Superior temporal gyrus (tissue), 1 donor: ENCODE measurements around the gene PEX11G.
"Not testable (repeated sequence)": the region's sequence is repeated elsewhere in the genome, so short reads cannot be mapped to it uniquely, and the experiment has no call there.

ENCODE experiments used
- DNase-seq: peaks from one replicate; pipeline ENCODE4 v3.0.0-alpha.2; 2016; ENCODE audit errors: extremely low spot score

Gene PEX11G

GRCh38 chr19:7433456-7433855 is 55.4 kb downstream of the PEX11G start:
- not testable (repeated sequence) for DNase-seq

- DNase-seq = no peak
These were observed 59.1 kb downstream of the PEX11G start for GRCh38 chr19:7429638-7430282.

- DNase-seq = no peak
These were observed 60.2 kb downstream of the PEX11G start for GRCh38 chr19:7428651-7429113.

- no peak for DNase-seq
These were observed 60.9 kb downstream of the PEX11G start for GRCh38 chr19:7427944-7428343.

- no peak for DNase-seq
These were observed 61.8 kb downstream of the PEX11G start for GRCh38 chr19:7426986-7427385.
